KMS-11 (cell line): Measurements from ENCODE around the gene MCTP1.

ENCODE experiments used
- H2AFZ ChIP-seq: fragments of 200-600 bp; sonication (generic); 2 replicates; pipeline ENCODE4 v1.6.1; 2016; ENCODE audit warnings: antibody characterized with exemption, mixed run types, low read depth
- H3K27ac ChIP-seq: fragments of 200-600 bp; sonication (generic); 2 replicates; pipeline ENCODE4 v1.6.1; 2016; ENCODE audit warnings: mild to moderate bottlenecking, mixed run types
- H3K27me3 ChIP-seq: fragments of 200-600 bp; sonication (generic); 2 replicates; pipeline ENCODE4 v1.6.1; 2017; ENCODE audit warnings: mild to moderate bottlenecking, low read depth, mixed run types, moderate library complexity; ENCODE audit not compliant: insufficient read depth
- H3K36me3 ChIP-seq: fragments of 200-600 bp; sonication (generic); 2 replicates; pipeline ENCODE4 v1.6.1; 2017; ENCODE audit warnings: mild to moderate bottlenecking, mixed run types; ENCODE audit not compliant: insufficient read depth
- H3K4me1 ChIP-seq: fragments of 200-600 bp; sonication (generic); 2 replicates; pipeline ENCODE4 v1.6.1; 2016; ENCODE audit warnings: mild to moderate bottlenecking, low read depth, mixed run types; ENCODE audit not compliant: poor library complexity, severe bottlenecking
- H3K4me2 ChIP-seq: fragments of 200-600 bp; sonication (generic); 2 replicates; pipeline ENCODE4 v1.7.0; 2016; ENCODE audit warnings: mild to moderate bottlenecking, mixed run types
- H3K4me3 ChIP-seq: fragments of 200-600 bp; sonication (generic); IDR thresholded peaks from 2 replicates; pipeline ENCODE4 v1.6.1; 2017; ENCODE audit warnings: low read depth, low read length, mixed read lengths; ENCODE audit not compliant: insufficient read depth
- H3K79me2 ChIP-seq: fragments of 200-600 bp; sonication (generic); 2 replicates; pipeline ENCODE4 v1.6.1; 2016; ENCODE audit warnings: low read depth, mixed run types; ENCODE audit not compliant: insufficient read depth
- H3K9ac ChIP-seq: fragments of 200-600 bp; sonication (generic); 2 replicates; pipeline ENCODE4 v1.6.1; 2016; ENCODE audit warnings: mild to moderate bottlenecking, mixed run types
- H4K20me1 ChIP-seq: fragments of 200-600 bp; sonication (generic); 2 replicates; pipeline ENCODE4 v1.6.1; 2016; ENCODE audit warnings: mild to moderate bottlenecking, mixed run types; ENCODE audit not compliant: insufficient read depth
- TF ChIP-seq, protein P1 (sequence below): fragments of 200-600 bp; sonication (generic); conservative IDR thresholded peaks from 2 replicates; pipeline ENCODE4 v1.6.1; 2017; ENCODE audit warnings: low read depth, mild to moderate bottlenecking, antibody characterized with exemption, low read length, moderate library complexity, mixed read lengths

MCTP1 gene

DNA sequence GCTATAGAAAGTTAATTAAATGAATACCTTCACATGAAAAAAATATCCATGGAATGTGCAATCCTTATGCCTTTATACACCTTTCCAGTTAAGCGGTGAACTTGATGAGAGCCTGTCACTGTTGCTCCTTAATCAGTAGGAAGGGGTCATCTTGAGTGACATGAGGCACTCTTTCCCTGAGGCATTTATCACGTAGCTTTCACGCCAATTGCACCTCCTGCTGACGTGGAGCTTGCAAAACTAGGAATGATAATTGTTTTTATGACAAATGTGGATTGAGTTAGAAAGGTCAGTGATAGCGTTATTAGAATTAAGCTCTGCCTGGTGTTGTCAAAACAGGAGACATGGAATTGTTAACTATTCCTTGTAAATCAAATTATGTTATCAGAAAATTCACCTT, 586.7 kb downstream of the MCTP1 start:
- no peak overlapping the region for H3K4me2 ChIP-seq
- TF ChIP-seq, protein P1, sequence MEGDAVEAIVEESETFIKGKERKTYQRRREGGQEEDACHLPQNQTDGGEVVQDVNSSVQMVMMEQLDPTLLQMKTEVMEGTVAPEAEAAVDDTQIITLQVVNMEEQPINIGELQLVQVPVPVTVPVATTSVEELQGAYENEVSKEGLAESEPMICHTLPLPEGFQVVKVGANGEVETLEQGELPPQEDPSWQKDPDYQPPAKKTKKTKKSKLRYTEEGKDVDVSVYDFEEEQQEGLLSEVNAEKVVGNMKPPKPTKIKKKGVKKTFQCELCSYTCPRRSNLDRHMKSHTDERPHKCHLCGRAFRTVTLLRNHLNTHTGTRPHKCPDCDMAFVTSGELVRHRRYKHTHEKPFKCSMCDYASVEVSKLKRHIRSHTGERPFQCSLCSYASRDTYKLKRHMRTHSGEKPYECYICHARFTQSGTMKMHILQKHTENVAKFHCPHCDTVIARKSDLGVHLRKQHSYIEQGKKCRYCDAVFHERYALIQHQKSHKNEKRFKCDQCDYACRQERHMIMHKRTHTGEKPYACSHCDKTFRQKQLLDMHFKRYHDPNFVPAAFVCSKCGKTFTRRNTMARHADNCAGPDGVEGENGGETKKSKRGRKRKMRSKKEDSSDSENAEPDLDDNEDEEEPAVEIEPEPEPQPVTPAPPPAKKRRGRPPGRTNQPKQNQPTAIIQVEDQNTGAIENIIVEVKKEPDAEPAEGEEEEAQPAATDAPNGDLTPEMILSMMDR: no peak
- no peak overlapping the region for H2AFZ ChIP-seq
- no peak overlapping the region for H3K27ac ChIP-seq
- no peaks in the 10 kb centered on the region for H3K27me3 ChIP-seq
- H3K9ac ChIP-seq: no peak overlapping the region
- H4K20me1 ChIP-seq: no peaks in the 10 kb centered on the region
- H3K4me1 ChIP-seq: peaks cover 24% of the 10 kb centered on the region
- no peaks in the 10 kb centered on the region for H3K79me2 ChIP-seq
- H3K4me3 ChIP-seq: no peak overlapping the region
- H3K36me3 ChIP-seq: no peaks in the 10 kb centered on the region

DNA sequence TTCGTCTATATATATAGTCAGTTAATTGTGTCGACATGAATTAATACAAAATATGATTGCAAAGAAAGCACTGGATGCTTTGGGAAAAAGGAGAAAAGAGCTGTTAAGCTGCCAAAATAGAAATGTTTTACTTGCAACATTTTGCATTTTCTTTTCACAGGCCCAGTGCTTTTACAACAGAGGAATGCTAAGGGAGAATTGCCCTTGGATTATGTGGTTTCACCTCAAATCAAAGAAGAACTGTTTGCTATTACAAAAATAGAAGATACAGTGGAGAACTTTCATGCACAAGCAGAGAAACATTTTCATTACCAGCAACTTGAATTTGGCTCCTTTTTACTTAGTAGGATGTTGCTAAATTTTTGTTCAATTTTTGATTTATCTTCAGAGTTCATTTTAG, 590.2 kb downstream of the MCTP1 start:
- H2AFZ ChIP-seq: no peak overlapping the region
- no peaks in the 10 kb centered on the region for H4K20me1 ChIP-seq
- no peaks in the 10 kb centered on the region for H3K79me2 ChIP-seq
- TF ChIP-seq, protein P1: no peak
- no peak overlapping the region for H3K4me2 ChIP-seq
- no peaks in the 10 kb centered on the region for H3K36me3 ChIP-seq
- no peaks in the 10 kb centered on the region for H3K4me1 ChIP-seq
- H3K27me3 ChIP-seq: no peaks in the 10 kb centered on the region
- no peak overlapping the region for H3K27ac ChIP-seq
- H3K9ac ChIP-seq: no peak overlapping the region
- H3K4me3 ChIP-seq: no peak overlapping the region

DNA sequence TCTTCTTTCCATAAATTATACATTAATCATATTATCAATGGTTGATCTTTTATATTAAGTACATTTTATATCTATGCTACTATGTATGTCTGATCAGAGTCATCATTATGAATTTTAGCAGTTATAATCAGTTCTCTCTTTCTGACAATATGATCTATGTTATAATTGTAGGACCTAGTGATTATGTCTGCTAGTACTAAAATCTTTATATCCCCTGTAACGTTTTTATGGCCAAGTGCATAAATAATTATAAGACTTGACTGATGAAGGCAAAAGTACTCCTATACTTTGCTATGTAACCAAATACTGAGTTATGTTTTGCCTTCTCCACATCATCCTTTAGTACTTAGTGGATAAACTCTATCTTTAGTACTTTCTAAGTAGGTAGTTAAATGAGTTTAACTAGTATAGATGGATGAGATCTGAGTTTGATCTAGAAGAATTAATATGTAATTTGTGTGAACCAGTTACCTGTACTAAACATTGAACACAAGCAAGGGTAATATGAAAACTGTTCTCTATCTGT, 591.0 kb downstream of the MCTP1 start:
- Histone ChIP-seq H3K79me2 (no peaks in the 10 kb centered on the region), H3K4me1 (no peaks in the 10 kb centered on the region), H3K27me3 (no peaks in the 10 kb centered on the region), H2AFZ (no peak overlapping the region), H3K27ac (no peak overlapping the region), H3K9ac (no peak overlapping the region), H4K20me1 (no peaks in the 10 kb centered on the region), H3K4me2 (no peak overlapping the region), H3K4me3 (no peak overlapping the region), H3K36me3 (no peaks in the 10 kb centered on the region)
- TF ChIP-seq, protein P1: no peak

DNA sequence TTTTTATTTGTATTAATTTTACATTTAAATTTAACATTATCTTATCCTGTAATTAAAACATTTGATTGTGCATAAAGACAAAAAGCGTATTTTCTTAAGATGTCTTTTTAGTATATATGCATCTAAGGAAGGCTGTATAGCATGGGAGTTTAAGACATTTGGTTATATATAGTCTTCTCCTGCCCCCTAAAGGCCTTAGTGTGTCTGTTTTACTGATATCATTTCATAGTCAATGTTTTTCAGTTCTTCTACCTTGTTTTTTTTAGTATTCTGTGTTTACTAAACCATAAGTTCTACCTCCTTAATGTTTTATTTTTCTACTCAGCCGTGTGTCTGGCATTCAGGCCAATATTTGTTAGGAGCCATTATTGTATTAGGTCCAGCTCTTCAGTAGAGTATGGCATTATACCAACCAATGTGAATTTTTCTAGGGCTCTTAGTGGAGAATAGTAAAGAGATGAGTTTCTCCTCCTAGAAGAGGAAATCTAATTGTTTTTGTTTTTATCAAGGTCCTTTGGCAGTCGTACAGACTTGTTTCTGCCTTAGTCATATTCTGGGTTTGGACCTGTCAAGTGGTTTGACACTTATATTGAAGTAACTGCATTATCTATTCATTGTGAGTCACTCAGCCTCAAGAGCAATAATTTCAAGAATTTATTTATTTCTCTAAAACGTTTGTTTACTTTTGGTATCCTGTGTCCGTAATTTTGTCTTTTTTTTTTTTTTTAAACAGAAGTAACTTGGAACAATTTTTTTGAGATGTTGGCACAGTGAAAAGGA, 591.7 kb downstream of the MCTP1 start:
- no peak overlapping the region for H3K27ac ChIP-seq
- no peak overlapping the region for H2AFZ ChIP-seq
- no peak overlapping the region for H3K4me3 ChIP-seq
- H3K79me2 ChIP-seq: no peaks in the 10 kb centered on the region
- H3K27me3 ChIP-seq: no peaks in the 10 kb centered on the region
- no peaks in the 10 kb centered on the region for H4K20me1 ChIP-seq
- no peak overlapping the region for H3K4me2 ChIP-seq
- TF ChIP-seq, protein P1: peak; percentile 53
- H3K4me1 ChIP-seq: no peaks in the 10 kb centered on the region
- H3K36me3 ChIP-seq: no peaks in the 10 kb centered on the region
- H3K9ac ChIP-seq: no peak overlapping the region
